Measurements from ENCODE around the gene ABI3BP.

GRCh38 chr3:100838157-100838556, 155.1 kb downstream of the ABI3BP start:
- TF ChIP-seq RAD21 (IDR thresholded peaks at IDR 0.05; ENCODE audit: low read depth) (no peak), YY1 (IDR thresholded peaks at IDR 0.05; ENCODE audit: low read depth) (no peak), CEBPB (IDR thresholded peaks at IDR 0.05) (no peak), FOXM1 (IDR thresholded peaks at IDR 0.05; ENCODE audit: borderline replicate concordance, low read depth) (no peak), MAX (IDR thresholded peaks at IDR 0.05) (no peak), NFIC (IDR thresholded peaks at IDR 0.05) (no peak), TAF1 (IDR thresholded peaks at IDR 0.05; ENCODE audit: low read depth) (no peak), REST (IDR thresholded peaks at IDR 0.05; ENCODE audit: low read depth) (no peak), EP300 (IDR thresholded peaks at IDR 0.05; ENCODE audit: borderline replicate concordance) (no peak)

Data from Ishikawa (cell line).